ENCODE data around the gene GPC6. TPM values are rescaled to one million over a fixed set of nuclear protein-coding genes. Genes with fewer than 3 reads are reported as not detected.

The GPC6 gene
- total and polyA plus RNA-seq, 4 donors: 5.9 to 29.1 (median 18.2) TPM

DNA sequence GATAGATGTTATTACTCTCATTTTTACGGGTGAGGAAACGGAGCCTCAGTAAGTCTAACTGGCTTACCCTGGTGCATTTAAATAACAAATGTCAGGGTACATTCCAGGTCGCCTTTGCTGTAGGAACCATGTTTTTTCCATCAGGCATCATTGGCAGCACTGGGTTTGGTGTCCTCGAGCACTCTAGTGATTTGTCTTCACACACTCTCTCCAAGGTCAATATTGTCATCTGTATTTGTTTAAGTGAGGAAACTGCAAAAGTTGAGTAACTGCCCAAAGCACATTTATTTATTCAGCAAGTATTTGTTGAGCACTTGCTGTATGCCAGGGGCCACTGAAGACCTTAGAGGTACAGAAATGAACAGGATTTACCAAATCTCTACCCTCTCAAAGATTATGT is 1174.3 kb downstream of the GPC6 start:
- no peak overlapping the region for H3K9ac ChIP-seq (ENCODE audit: low read depth in 1 of 2, low read length in 2 of 2)
- peaks cover 0 to 5% (median under 1%) of the 10 kb centered on the region in 4 donors for H3K36me3 ChIP-seq (ENCODE audit: control insufficient read depth in 4 of 4, insufficient read depth in 3 of 4, low read depth in 1 of 4, low read length in 3 of 4)
- TF ChIP-seq JUND (IDR thresholded peaks at IDR 0.05): peak in 1 of 2 donors; percentile 38
- peak; percentile 67 for TF ChIP-seq YY1 (IDR thresholded peaks at IDR 0.05)
- TF ChIP-seq FOXA1 (IDR thresholded peaks at IDR 0.05): peak; percentile 80
- no peak for TF ChIP-seq SP1 (IDR thresholded peaks at IDR 0.05)
- no peak for TF ChIP-seq NR2F2 (IDR thresholded peaks at IDR 0.05)
- TF ChIP-seq, protein P1, sequence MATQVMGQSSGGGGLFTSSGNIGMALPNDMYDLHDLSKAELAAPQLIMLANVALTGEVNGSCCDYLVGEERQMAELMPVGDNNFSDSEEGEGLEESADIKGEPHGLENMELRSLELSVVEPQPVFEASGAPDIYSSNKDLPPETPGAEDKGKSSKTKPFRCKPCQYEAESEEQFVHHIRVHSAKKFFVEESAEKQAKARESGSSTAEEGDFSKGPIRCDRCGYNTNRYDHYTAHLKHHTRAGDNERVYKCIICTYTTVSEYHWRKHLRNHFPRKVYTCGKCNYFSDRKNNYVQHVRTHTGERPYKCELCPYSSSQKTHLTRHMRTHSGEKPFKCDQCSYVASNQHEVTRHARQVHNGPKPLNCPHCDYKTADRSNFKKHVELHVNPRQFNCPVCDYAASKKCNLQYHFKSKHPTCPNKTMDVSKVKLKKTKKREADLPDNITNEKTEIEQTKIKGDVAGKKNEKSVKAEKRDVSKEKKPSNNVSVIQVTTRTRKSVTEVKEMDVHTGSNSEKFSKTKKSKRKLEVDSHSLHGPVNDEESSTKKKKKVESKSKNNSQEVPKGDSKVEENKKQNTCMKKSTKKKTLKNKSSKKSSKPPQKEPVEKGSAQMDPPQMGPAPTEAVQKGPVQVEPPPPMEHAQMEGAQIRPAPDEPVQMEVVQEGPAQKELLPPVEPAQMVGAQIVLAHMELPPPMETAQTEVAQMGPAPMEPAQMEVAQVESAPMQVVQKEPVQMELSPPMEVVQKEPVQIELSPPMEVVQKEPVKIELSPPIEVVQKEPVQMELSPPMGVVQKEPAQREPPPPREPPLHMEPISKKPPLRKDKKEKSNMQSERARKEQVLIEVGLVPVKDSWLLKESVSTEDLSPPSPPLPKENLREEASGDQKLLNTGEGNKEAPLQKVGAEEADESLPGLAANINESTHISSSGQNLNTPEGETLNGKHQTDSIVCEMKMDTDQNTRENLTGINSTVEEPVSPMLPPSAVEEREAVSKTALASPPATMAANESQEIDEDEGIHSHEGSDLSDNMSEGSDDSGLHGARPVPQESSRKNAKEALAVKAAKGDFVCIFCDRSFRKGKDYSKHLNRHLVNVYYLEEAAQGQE (IDR thresholded peaks at IDR 0.05): no peak
- TF ChIP-seq HNF4A (conservative IDR thresholded peaks at IDR 0.05): peak; percentile 39 to 53
- TF ChIP-seq GABPA (IDR thresholded peaks at IDR 0.05 in 1 of 2, conservative IDR thresholded peaks at IDR 0.05 in 1 of 2): no peak
- TF ChIP-seq, protein P2, sequence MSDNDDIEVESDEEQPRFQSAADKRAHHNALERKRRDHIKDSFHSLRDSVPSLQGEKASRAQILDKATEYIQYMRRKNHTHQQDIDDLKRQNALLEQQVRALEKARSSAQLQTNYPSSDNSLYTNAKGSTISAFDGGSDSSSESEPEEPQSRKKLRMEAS (IDR thresholded peaks at IDR 0.05): peak; percentile 26
- TF ChIP-seq, protein P3, sequence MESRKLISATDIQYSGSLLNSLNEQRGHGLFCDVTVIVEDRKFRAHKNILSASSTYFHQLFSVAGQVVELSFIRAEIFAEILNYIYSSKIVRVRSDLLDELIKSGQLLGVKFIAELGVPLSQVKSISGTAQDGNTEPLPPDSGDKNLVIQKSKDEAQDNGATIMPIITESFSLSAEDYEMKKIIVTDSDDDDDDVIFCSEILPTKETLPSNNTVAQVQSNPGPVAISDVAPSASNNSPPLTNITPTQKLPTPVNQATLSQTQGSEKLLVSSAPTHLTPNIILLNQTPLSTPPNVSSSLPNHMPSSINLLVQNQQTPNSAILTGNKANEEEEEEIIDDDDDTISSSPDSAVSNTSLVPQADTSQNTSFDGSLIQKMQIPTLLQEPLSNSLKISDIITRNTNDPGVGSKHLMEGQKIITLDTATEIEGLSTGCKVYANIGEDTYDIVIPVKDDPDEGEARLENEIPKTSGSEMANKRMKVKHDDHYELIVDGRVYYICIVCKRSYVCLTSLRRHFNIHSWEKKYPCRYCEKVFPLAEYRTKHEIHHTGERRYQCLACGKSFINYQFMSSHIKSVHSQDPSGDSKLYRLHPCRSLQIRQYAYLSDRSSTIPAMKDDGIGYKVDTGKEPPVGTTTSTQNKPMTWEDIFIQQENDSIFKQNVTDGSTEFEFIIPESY (IDR thresholded peaks at IDR 0.05): no peak
- TF ChIP-seq, protein P4, sequence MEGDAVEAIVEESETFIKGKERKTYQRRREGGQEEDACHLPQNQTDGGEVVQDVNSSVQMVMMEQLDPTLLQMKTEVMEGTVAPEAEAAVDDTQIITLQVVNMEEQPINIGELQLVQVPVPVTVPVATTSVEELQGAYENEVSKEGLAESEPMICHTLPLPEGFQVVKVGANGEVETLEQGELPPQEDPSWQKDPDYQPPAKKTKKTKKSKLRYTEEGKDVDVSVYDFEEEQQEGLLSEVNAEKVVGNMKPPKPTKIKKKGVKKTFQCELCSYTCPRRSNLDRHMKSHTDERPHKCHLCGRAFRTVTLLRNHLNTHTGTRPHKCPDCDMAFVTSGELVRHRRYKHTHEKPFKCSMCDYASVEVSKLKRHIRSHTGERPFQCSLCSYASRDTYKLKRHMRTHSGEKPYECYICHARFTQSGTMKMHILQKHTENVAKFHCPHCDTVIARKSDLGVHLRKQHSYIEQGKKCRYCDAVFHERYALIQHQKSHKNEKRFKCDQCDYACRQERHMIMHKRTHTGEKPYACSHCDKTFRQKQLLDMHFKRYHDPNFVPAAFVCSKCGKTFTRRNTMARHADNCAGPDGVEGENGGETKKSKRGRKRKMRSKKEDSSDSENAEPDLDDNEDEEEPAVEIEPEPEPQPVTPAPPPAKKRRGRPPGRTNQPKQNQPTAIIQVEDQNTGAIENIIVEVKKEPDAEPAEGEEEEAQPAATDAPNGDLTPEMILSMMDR (IDR thresholded peaks at IDR 0.05; ENCODE audit: low read depth, low read length, missing input control): no peak
- TF ChIP-seq, protein P5, sequence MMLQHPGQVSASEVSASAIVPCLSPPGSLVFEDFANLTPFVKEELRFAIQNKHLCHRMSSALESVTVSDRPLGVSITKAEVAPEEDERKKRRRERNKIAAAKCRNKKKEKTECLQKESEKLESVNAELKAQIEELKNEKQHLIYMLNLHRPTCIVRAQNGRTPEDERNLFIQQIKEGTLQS (IDR thresholded peaks at IDR 0.05): no peak
- TF ChIP-seq EGR1 (IDR thresholded peaks at IDR 0.05; ENCODE audit: low read depth in 2 of 2): no peak
- peak in 1 of 2 donors; percentile 16 for TF ChIP-seq RAD21 (IDR thresholded peaks at IDR 0.05)
- TF ChIP-seq FOXA2 (IDR thresholded peaks at IDR 0.05): peak; percentile 92
- no peak for TF ChIP-seq TAF1 (conservative IDR thresholded peaks at IDR 0.05)
- TF ChIP-seq RXRA (IDR thresholded peaks at IDR 0.05): peak; percentile 25 to 70
- TF ChIP-seq HNF4G (IDR thresholded peaks at IDR 0.05): no peak
- H3K9me3 ChIP-seq (ENCODE audit: control insufficient read depth in 4 of 4, low read length in 3 of 4): no peaks in the 10 kb centered on the region
- H3K4me1 ChIP-seq (ENCODE audit: control insufficient read depth in 4 of 4, insufficient read depth in 4 of 4, low read length in 3 of 4): peaks cover 0 to 8% (median 5%) of the 10 kb centered on the region in 4 donors
- H3K4me3 ChIP-seq (ENCODE audit: low read depth in 1 of 3, low read length in 3 of 3): no peak overlapping the region
- DNase-seq (ENCODE audit: low spot score): no peak
- no peak overlapping the region for H3K27ac ChIP-seq (ENCODE audit: low read depth in 1 of 2, low read length in 2 of 2)
- 41% methylated on average over 4 of the region's 4 CpGs for WGBS
- no peaks in the 10 kb centered on the region for H3K27me3 ChIP-seq (ENCODE audit: control insufficient read depth in 4 of 4, insufficient read depth in 4 of 4, low read length in 3 of 4)

All from liver (tissue), 9 donors.